ENCODE measurements around the gene BABAM1.

GRCh38 chr19:17294051-17294891, 27.0 kb downstream of the BABAM1 start:
- TF ChIP-seq POLR2A (IDR thresholded peaks at IDR 0.05; ENCODE audit: low read depth): no peak
- no peak for TF ChIP-seq CTCF (IDR thresholded peaks at IDR 0.05)
- TF ChIP-seq POLR2AphosphoS5 (IDR thresholded peaks at IDR 0.05): no peak
